Mesendoderm (in vitro differentiated cells): ENCODE measurements around the gene SMYD3.

Source experiments
- DNase-seq: peaks from one replicate; pipeline ENCODE4 v3.0.0; 2013
- H2AK5ac ChIP-seq: 2 replicates; pipeline ENCODE4 v1.6.1; 2013; ENCODE audit warnings: low read length, inconsistent platforms
- H2BK120ac ChIP-seq: 2 replicates; pipeline ENCODE4 v1.6.1; 2013; ENCODE audit warnings: low read depth, mild to moderate bottlenecking, low read length, moderate library complexity, mixed read lengths
- H2BK15ac ChIP-seq: replicated peaks from 2 replicates; pipeline ENCODE4 v1.6.1; 2013; ENCODE audit warnings: low read depth, mild to moderate bottlenecking, moderate library complexity
- H2BK5ac ChIP-seq: 2 replicates; pipeline ENCODE4 v1.6.1; 2013; ENCODE audit warnings: low read length, inconsistent platforms
- H3K18ac ChIP-seq: 2 replicates; pipeline ENCODE4 v1.6.1; 2013; ENCODE audit warnings: mild to moderate bottlenecking, low read length, mixed read lengths
- H3K23ac ChIP-seq: one replicate; pipeline ENCODE4 v1.6.1; 2013; ENCODE audit warnings: low read length
- H3K27ac ChIP-seq: 2 replicates; pipeline ENCODE4 v1.5.1; 2013; ENCODE audit warnings: low read depth, mild to moderate bottlenecking, inconsistent platforms, low read length, moderate library complexity
- H3K27me3 ChIP-seq: 2 replicates; pipeline ENCODE4 v1.6.1; 2013; ENCODE audit warnings: low read length, control low read depth, mild to moderate bottlenecking, inconsistent platforms; ENCODE audit not compliant: insufficient read depth, poor library complexity
- H3K36me3 ChIP-seq: 2 replicates; pipeline ENCODE4 v1.6.1; 2013; ENCODE audit warnings: low read length, inconsistent platforms; ENCODE audit not compliant: control insufficient read depth, insufficient read depth
- H3K4ac ChIP-seq: one replicate; pipeline ENCODE4 v1.6.1; 2013; ENCODE audit warnings: low read depth, mild to moderate bottlenecking, low read length, moderate library complexity
- H3K4me1 ChIP-seq: 2 replicates; pipeline ENCODE4 v1.6.1; 2013; ENCODE audit warnings: low read depth, low read length, inconsistent platforms; ENCODE audit not compliant: control insufficient read depth
- H3K4me2 ChIP-seq: 2 replicates; pipeline ENCODE4 v1.6.1; 2013; ENCODE audit warnings: low read length
- H3K4me3 ChIP-seq: 2 replicates; pipeline ENCODE4 v1.5.1; 2013; ENCODE audit warnings: mild to moderate bottlenecking, low read length
- H3K56ac ChIP-seq: one replicate; pipeline ENCODE4 v1.6.1; 2013; ENCODE audit warnings: low read length
- H3K79me1 ChIP-seq: 2 replicates; pipeline ENCODE4 v1.6.1; 2013; ENCODE audit warnings: low read length, inconsistent platforms
- H3K79me2 ChIP-seq: 2 replicates; pipeline ENCODE4 v1.6.1; 2013; ENCODE audit warnings: mild to moderate bottlenecking, low read length; ENCODE audit not compliant: control insufficient read depth, insufficient read depth
- H3K9ac ChIP-seq: 2 replicates; pipeline ENCODE4 v1.6.1; 2013; ENCODE audit warnings: low read length, inconsistent platforms
- H4K5ac ChIP-seq: one replicate; pipeline ENCODE4 v1.6.1; 2013; ENCODE audit warnings: low read length
- H4K8ac ChIP-seq: one replicate; pipeline ENCODE4 v1.6.1; 2013; ENCODE audit warnings: low read depth, mild to moderate bottlenecking, control low read depth, low read length, moderate library complexity
- WGBS: extraction: QIAGEN DNeasy Blood & Tissue Kit; methylation state at CpG from one replicate; pipeline ENCODE4 v1.1.7; 2013; ENCODE audit warnings: low lambda C conversion rate, missing lambda C conversion rate; ENCODE audit not compliant: insufficient coverage; ENCODE audit errors: extremely low coverage; 5-methylcytosine and 5-hydroxymethylcytosine counted together

SMYD3 gene

GRCh38 chr1:246197076-246197475 lies 310.0 kb downstream of the SMYD3 start:
- Histone ChIP-seq H3K56ac (no peak overlapping the region), H3K79me2 (no peaks in the 10 kb centered on the region), H3K23ac (no peak overlapping the region), H3K27ac (no peak overlapping the region), H2BK120ac (no peak overlapping the region), H3K27me3 (no peaks in the 10 kb centered on the region), H3K9ac (no peak overlapping the region), H3K4me3 (no peak overlapping the region), H3K4me2 (no peak overlapping the region), H3K36me3 (no peaks in the 10 kb centered on the region), H3K4me1 (no peaks in the 10 kb centered on the region), H3K18ac (no peak overlapping the region), H3K4ac (no peak overlapping the region), H2BK5ac (no peak overlapping the region), H4K8ac (no peak overlapping the region), H3K79me1 (no peaks in the 10 kb centered on the region), H2BK15ac (no peak overlapping the region), H4K5ac (no peak overlapping the region), H2AK5ac (no peak overlapping the region)
- DNase-seq = no peak
- no CpG with 5 or more reads among the region's 9 CpGs for WGBS

- H3K4me1 ChIP-seq = no peaks in the 10 kb centered on the region
- H3K4me2 ChIP-seq = no peak overlapping the region
- H3K18ac ChIP-seq = no peak overlapping the region
- H4K8ac ChIP-seq = no peak overlapping the region
- WGBS = no CpG with 5 or more reads among the region's 7 CpGs
- no peak for DNase-seq
- no peaks in the 10 kb centered on the region for H3K79me2 ChIP-seq
- H3K9ac ChIP-seq = no peak overlapping the region
- H3K4ac ChIP-seq = no peak overlapping the region
- no peak overlapping the region for H3K4me3 ChIP-seq
- no peak overlapping the region for H4K5ac ChIP-seq
- H3K27me3 ChIP-seq = no peaks in the 10 kb centered on the region
- no peaks in the 10 kb centered on the region for H3K79me1 ChIP-seq
- no peaks in the 10 kb centered on the region for H3K36me3 ChIP-seq
- H2BK15ac ChIP-seq = no peak overlapping the region
- H2BK5ac ChIP-seq = no peak overlapping the region
- no peak overlapping the region for H3K27ac ChIP-seq
- H2AK5ac ChIP-seq = no peak overlapping the region
- H3K56ac ChIP-seq = no peak overlapping the region
- H2BK120ac ChIP-seq = no peak overlapping the region
- no peak overlapping the region for H3K23ac ChIP-seq
Observed at GRCh38 chr1:246195296-246195695, 311.8 kb downstream of the SMYD3 start.

- Histone ChIP-seq H4K8ac (no peak overlapping the region), H2BK120ac (no peak overlapping the region), H3K27ac (no peak overlapping the region), H3K36me3 (no peaks in the 10 kb centered on the region), H3K4me3 (no peak overlapping the region), H3K9ac (no peak overlapping the region), H3K18ac (no peak overlapping the region), H3K23ac (no peak overlapping the region), H2BK15ac (no peak overlapping the region), H4K5ac (no peak overlapping the region), H3K4me1 (no peaks in the 10 kb centered on the region), H3K79me1 (no peaks in the 10 kb centered on the region), H3K4ac (no peak overlapping the region), H3K56ac (no peak overlapping the region), H3K27me3 (no peaks in the 10 kb centered on the region), H2AK5ac (no peak overlapping the region), H3K79me2 (no peaks in the 10 kb centered on the region), H3K4me2 (no peak overlapping the region), H2BK5ac (no peak overlapping the region)
- no peak for DNase-seq
- WGBS = no CpG with 5 or more reads among the region's 12 CpGs
Observed at GRCh38 chr1:246193537-246193936, 313.5 kb downstream of the SMYD3 start.

GRCh38 chr1:246189126-246189525 lies 318.0 kb downstream of the SMYD3 start:
- H3K4me2 ChIP-seq = no peak overlapping the region
- no peaks in the 10 kb centered on the region for H3K4me1 ChIP-seq
- no peak overlapping the region for H3K4ac ChIP-seq
- no peaks in the 10 kb centered on the region for H3K79me2 ChIP-seq
- no peak overlapping the region for H3K27ac ChIP-seq
- no peak overlapping the region for H3K4me3 ChIP-seq
- no peak for DNase-seq
- no peak overlapping the region for H2BK120ac ChIP-seq
- no peak overlapping the region for H2BK15ac ChIP-seq
- H3K9ac ChIP-seq = no peak overlapping the region
- H4K8ac ChIP-seq = no peak overlapping the region
- H3K27me3 ChIP-seq = no peaks in the 10 kb centered on the region
- no peaks in the 10 kb centered on the region for H3K79me1 ChIP-seq
- WGBS = no CpG with 5 or more reads among the region's 3 CpGs
- no peak overlapping the region for H2BK5ac ChIP-seq
- no peak overlapping the region for H3K18ac ChIP-seq
- H2AK5ac ChIP-seq = no peak overlapping the region
- no peaks in the 10 kb centered on the region for H3K36me3 ChIP-seq
- H3K56ac ChIP-seq = no peak overlapping the region
- no peak overlapping the region for H4K5ac ChIP-seq
- H3K23ac ChIP-seq = no peak overlapping the region

- Histone ChIP-seq H4K8ac (no peak overlapping the region), H3K79me2 (no peaks in the 10 kb centered on the region), H3K4ac (no peak overlapping the region), H3K27ac (no peak overlapping the region), H2BK120ac (no peak overlapping the region), H2AK5ac (no peak overlapping the region), H3K27me3 (no peaks in the 10 kb centered on the region), H4K5ac (no peak overlapping the region), H2BK15ac (no peak overlapping the region), H3K4me3 (no peak overlapping the region), H3K79me1 (no peaks in the 10 kb centered on the region), H3K9ac (no peak overlapping the region), H3K18ac (no peak overlapping the region), H3K56ac (no peak overlapping the region), H3K36me3 (no peaks in the 10 kb centered on the region), H3K23ac (no peak overlapping the region), H2BK5ac (no peak overlapping the region), H3K4me1 (no peaks in the 10 kb centered on the region), H3K4me2 (no peak overlapping the region)
- 100% methylated on average over 2 of the region's 10 CpGs for WGBS
- DNase-seq = no peak
Observed at GRCh38 chr1:246187834-246188372, 319.2 kb downstream of the SMYD3 start.

- Histone ChIP-seq H2BK120ac (no peak overlapping the region), H2AK5ac (no peak overlapping the region), H3K27ac (no peak overlapping the region), H3K9ac (no peak overlapping the region), H2BK15ac (no peak overlapping the region), H3K4me1 (no peaks in the 10 kb centered on the region), H3K23ac (no peak overlapping the region), H3K4me2 (no peak overlapping the region), H3K4ac (no peak overlapping the region), H3K18ac (no peak overlapping the region), H3K4me3 (no peak overlapping the region), H4K5ac (no peak overlapping the region), H3K79me2 (no peaks in the 10 kb centered on the region), H3K36me3 (no peaks in the 10 kb centered on the region), H3K79me1 (no peaks in the 10 kb centered on the region), H3K56ac (no peak overlapping the region), H2BK5ac (no peak overlapping the region), H3K27me3 (no peaks in the 10 kb centered on the region), H4K8ac (no peak overlapping the region)
- WGBS = no CpG with 5 or more reads among the region's 1 CpG
- DNase-seq = no peak
Observed at GRCh38 chr1:246184503-246184902, 322.6 kb downstream of the SMYD3 start.
